Gastroesophageal sphincter (tissue), 3 donors: ENCODE measurements around the gene RNU1-4.
"Not testable (repeated sequence)": the region's sequence is repeated elsewhere in the genome, so short reads cannot be mapped to it uniquely, and the experiment has no call there.

Source experiments
- POLR2A ChIP-seq, 2 donors: fragments of 450-650 bp; IDR thresholded peaks; one replicate each; pipeline ENCODE4 v1.6.1; 2017; ENCODE audit warnings: antibody characterized with exemption in 2 of 2, mild to moderate bottlenecking in 2 of 2, moderate library complexity in 1 of 2
- POLR2AphosphoS5 ChIP-seq: sonication (generic); formaldehyde crosslinking; IDR thresholded peaks from one replicate; pipeline ENCODE4 v1.6.1; 2017; ENCODE audit warnings: antibody characterized with exemption
- TF ChIP-seq, protein P1 (sequence below), 4 experiments: fragments of 200-600 bp in 2 of 4; fragments of 450-650 bp in 2 of 4; sonication (generic) in 1 of 4; IDR thresholded peaks; one replicate each; pipeline ENCODE4 v1.5.1; 2017 to 2019; ENCODE audit warnings: antibody characterized with exemption in 4 of 4, mild to moderate bottlenecking in 2 of 4, moderate library complexity in 2 of 4

DNA sequence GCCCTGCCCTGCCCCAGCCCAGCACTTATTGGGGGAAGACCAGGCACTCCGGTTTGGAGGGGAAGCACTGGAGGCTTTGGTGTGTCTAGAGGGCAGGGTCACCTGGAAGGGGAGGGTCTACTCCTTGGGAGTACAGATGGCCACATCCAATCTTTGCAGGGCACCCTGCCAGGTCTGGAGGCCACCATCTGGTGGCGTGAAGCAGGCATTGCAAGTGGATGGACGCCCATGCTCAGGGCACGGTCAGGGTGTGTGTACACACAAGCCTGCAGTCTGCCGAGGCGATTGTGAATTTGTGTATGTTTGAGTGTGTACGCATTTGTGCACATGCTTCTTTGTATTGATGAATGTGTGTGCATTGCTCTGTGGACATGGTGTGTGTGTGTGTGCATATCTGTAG lies 37.2 kb upstream of the RNU1-4 start:
- TF ChIP-seq, protein P1, sequence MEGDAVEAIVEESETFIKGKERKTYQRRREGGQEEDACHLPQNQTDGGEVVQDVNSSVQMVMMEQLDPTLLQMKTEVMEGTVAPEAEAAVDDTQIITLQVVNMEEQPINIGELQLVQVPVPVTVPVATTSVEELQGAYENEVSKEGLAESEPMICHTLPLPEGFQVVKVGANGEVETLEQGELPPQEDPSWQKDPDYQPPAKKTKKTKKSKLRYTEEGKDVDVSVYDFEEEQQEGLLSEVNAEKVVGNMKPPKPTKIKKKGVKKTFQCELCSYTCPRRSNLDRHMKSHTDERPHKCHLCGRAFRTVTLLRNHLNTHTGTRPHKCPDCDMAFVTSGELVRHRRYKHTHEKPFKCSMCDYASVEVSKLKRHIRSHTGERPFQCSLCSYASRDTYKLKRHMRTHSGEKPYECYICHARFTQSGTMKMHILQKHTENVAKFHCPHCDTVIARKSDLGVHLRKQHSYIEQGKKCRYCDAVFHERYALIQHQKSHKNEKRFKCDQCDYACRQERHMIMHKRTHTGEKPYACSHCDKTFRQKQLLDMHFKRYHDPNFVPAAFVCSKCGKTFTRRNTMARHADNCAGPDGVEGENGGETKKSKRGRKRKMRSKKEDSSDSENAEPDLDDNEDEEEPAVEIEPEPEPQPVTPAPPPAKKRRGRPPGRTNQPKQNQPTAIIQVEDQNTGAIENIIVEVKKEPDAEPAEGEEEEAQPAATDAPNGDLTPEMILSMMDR (IDR thresholded peaks at IDR 0.05) = not testable (repeated sequence)
- not testable (repeated sequence) for TF ChIP-seq POLR2A (IDR thresholded peaks at IDR 0.05); POLR2AphosphoS5
